Measurements from ENCODE around the gene FREM2.

GRCh38 chr13:38888309-38888708, 201.4 kb downstream of the FREM2 start:
- no peak for TF ChIP-seq CTCF (IDR thresholded peaks at IDR 0.05; ENCODE audit: extremely low read depth in 1 of 2, insufficient read depth in 1 of 2, low read depth in 1 of 2, low read length in 2 of 2)
- TF ChIP-seq POLR2AphosphoS5 (IDR thresholded peaks at IDR 0.05; ENCODE audit: insufficient read depth, low read depth, low read length) = no peak
- no peak for TF ChIP-seq EZH2 (IDR thresholded peaks at IDR 0.05; ENCODE audit: borderline replicate concordance, low read depth, low read length, severe bottlenecking)

All from endothelial cell of umbilical vein (primary cell).